ENCODE data around the gene SMYD3.

GRCh38 chr1:245814651-245815050 is 692.4 kb downstream of the SMYD3 start:
- TF ChIP-seq POLR2A (IDR thresholded peaks at IDR 0.05) (no peak), CTCF (IDR thresholded peaks at IDR 0.05) (no peak)

All from adrenal gland (tissue), 5 donors.